ENCODE data around the gene XCR1. TPM values are rescaled to one million over a fixed set of nuclear protein-coding genes. Genes with fewer than 3 reads are reported as not detected.

Gene XCR1
- total RNA-seq, 1 donor from 2014 or later = 0.32 TPM

DNA sequence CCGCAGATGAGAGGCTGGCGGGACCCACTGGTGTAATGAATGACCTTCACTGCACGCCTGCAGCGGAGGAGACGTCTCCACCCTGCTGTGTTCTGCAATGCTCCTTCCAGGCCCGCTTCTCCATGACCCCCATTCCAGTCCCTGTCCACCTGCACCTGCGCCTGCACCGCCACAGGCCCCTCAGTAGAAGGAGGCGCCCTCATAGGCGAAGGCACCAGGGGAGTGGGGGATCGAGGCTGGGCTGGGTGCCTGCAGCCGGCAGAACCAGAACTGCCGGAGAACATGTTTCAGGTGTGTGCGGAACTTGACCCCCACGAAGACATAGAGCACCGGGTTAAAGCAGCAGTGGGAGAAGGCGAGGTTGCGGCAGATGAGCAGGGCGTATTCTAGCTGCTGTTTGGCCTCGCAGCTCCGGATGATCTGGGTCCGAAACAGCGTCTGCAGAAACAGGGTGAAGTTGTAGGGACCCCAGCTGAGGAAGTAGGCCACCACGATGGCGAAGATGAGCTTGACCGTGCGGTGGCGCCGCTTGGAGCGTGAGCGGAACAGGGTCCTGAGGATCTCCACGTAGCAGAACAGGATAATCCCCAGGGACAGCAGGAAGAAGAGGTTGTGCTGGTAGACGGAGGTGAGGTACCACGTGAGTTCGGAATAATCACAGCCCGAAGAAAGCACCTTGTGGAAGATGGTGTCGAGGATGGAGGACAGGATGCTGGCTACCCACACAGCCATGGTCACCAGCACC is 6.3 kb downstream of the XCR1 start:
- TF ChIP-seq CTCF (IDR thresholded peaks at IDR 0.05) = no peak
- Histone ChIP-seq H3K27ac (no peak overlapping the region), H3K27me3 (ENCODE audit: low read depth) (no peaks in the 10 kb centered on the region), H3K4me1 (no peaks in the 10 kb centered on the region), H3K4me3 (no peak overlapping the region), H3K36me3 (no peaks in the 10 kb centered on the region), H3K9me3 (no peaks in the 10 kb centered on the region)
- DNase-seq (no peak), ATAC-seq (no peak)
- intact Hi-C loops (cut with DNase I) = no loop called here

DNA sequence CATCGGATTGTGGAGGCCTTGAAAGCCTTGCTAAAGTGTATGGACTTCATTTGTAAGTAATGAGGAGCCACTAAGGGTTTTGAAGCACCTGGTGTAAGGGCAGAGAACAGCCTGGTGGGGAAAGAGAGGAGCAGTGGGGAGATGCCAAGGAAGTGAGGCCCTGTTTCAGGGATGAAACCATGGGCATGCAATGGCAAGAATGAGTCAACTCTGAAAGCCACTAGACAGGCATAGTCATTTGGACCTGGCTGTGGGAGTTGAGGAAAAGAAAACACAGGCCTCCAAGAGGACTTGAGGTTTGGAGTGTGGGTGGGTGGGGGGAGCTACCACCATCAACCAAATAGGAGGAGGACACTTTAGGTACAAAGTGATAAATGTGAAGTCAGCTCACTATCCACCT is 7.6 kb downstream of the XCR1 start:
- Histone ChIP-seq H3K4me1 (no peaks in the 10 kb centered on the region), H3K4me3 (no peak overlapping the region), H3K27me3 (ENCODE audit: low read depth) (no peaks in the 10 kb centered on the region), H3K36me3 (no peaks in the 10 kb centered on the region), H3K9me3 (no peaks in the 10 kb centered on the region), H3K27ac (no peak overlapping the region)
- TF ChIP-seq CTCF (IDR thresholded peaks at IDR 0.05) = no peak
- ATAC-seq (no peak), DNase-seq (no peak)
- intact Hi-C loops (cut with DNase I) = no loop called here

DNA sequence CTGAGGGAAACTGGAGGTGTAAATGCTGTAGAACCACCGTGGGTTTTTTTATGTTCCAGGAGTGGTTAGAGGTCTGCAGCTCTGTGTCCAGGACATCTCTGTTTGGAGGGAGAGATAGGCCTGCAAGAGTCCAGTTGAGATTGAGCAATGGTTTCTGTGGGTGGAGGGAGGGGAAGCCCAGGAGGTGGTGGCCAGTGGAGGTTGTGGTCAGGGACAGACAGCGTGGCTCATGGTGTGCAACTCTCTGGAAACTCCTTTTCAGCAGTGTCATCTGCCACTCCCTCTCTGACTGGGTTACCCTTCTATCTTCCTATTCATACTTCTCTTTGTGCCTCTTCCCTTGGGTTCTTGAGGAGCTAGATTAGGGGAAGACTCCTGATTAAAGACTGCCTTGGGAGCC is 9.6 kb downstream of the XCR1 start:
- H3K27me3 ChIP-seq (ENCODE audit: low read depth) = no peaks in the 10 kb centered on the region
- intact Hi-C loops (cut with DNase I) = no loop called here
- H3K27ac ChIP-seq = no peak overlapping the region
- H3K36me3 ChIP-seq = no peaks in the 10 kb centered on the region
- ATAC-seq (peak; percentile 75 to 82), DNase-seq (peak; percentile 61)
- H3K9me3 ChIP-seq = no peaks in the 10 kb centered on the region
- H3K4me1 ChIP-seq = no peaks in the 10 kb centered on the region
- no peak overlapping the region for H3K4me3 ChIP-seq
- TF ChIP-seq CTCF (IDR thresholded peaks at IDR 0.05) = no peak

GRCh38 chr3:46013316-46014094 is 13.8 kb downstream of the XCR1 start:
- Histone ChIP-seq H3K27ac (no peak overlapping the region), H3K4me1 (no peaks in the 10 kb centered on the region), H3K27me3 (ENCODE audit: low read depth) (no peaks in the 10 kb centered on the region), H3K4me3 (no peak overlapping the region), H3K9me3 (no peaks in the 10 kb centered on the region), H3K36me3 (no peaks in the 10 kb centered on the region)
- ATAC-seq (no peak), DNase-seq (no peak)
- TF ChIP-seq CTCF (IDR thresholded peaks at IDR 0.05) = no peak
- intact Hi-C loops (cut with DNase I) = no loop called here

- intact Hi-C loops (cut with DNase I) = no loop called here
- Histone ChIP-seq H3K36me3 (no peaks in the 10 kb centered on the region), H3K27me3 (ENCODE audit: low read depth) (no peaks in the 10 kb centered on the region), H3K9me3 (no peaks in the 10 kb centered on the region), H3K4me3 (no peak overlapping the region), H3K4me1 (no peaks in the 10 kb centered on the region), H3K27ac (no peak overlapping the region)
- ATAC-seq (no peak), DNase-seq (no peak)
- TF ChIP-seq CTCF (IDR thresholded peaks at IDR 0.05) = no peak
These were observed 15.0 kb downstream of the XCR1 start for GRCh38 chr3:46012246-46012645.
